ENCODE measurements around the gene FOXO3. TPM values are rescaled to one million over a fixed set of nuclear protein-coding genes. Genes with fewer than 3 reads are reported as not detected.
A peak's percentile ranks its signal among the peaks of the same experiment; 100 is the strongest.

FOXO3 gene
- total RNA-seq, 4 donors from 2014 or later = 34.3 to 61.1 (median 49.7) TPM

GRCh38 chr6:108640104-108640503 lies 79.4 kb downstream of the FOXO3 start:
- Histone ChIP-seq H3K9me3 (no peaks in the 10 kb centered on the region), H3K27ac (no peak overlapping the region), H3K27me3 (no peaks in the 10 kb centered on the region), H3K36me3 (no peaks in the 10 kb centered on the region), H3K4me1 (peaks cover 0 to 11% (median 3%) of the 10 kb centered on the region in 4 donors), H3K4me3 (no peak overlapping the region)
- DNase-seq = no peak
- TF ChIP-seq CTCF (IDR thresholded peaks at IDR 0.05) (no peak), POLR2A (IDR thresholded peaks at IDR 0.05) (no peak)

GRCh38 chr6:108643184-108643583 lies 82.5 kb downstream of the FOXO3 start:
- TF ChIP-seq POLR2A (IDR thresholded peaks at IDR 0.05) (no peak), CTCF (IDR thresholded peaks at IDR 0.05) (no peak)
- Histone ChIP-seq H3K9me3 (no peaks in the 10 kb centered on the region), H3K4me1 (no peaks in the 10 kb centered on the region), H3K27me3 (no peaks in the 10 kb centered on the region), H3K36me3 (peaks cover 0 to 6% (median 0%) of the 10 kb centered on the region in 3 donors), H3K4me3 (no peak overlapping the region), H3K27ac (no peak overlapping the region)
- no peak for DNase-seq

DNA sequence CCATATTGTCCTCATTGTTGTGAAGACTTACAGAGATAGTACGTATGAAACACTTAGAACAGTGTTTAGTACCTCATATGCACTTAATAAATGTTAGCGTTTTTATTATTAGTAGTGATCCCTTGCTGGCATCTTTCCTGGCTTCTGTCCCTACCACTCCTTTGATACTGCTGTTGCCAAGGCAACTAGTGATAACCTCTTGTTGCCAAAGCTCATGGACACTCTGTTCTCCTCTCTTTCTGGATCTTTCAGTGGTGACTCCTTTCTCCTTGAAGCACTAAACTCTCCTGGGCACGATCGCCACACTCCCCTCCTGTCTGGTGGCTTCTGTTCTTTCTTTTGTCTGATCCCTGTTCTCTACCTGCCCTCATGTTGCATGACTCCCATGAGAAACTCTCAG lies 83.5 kb downstream of the FOXO3 start:
- H3K27ac ChIP-seq = no peak overlapping the region
- DNase-seq = no peak

DNA sequence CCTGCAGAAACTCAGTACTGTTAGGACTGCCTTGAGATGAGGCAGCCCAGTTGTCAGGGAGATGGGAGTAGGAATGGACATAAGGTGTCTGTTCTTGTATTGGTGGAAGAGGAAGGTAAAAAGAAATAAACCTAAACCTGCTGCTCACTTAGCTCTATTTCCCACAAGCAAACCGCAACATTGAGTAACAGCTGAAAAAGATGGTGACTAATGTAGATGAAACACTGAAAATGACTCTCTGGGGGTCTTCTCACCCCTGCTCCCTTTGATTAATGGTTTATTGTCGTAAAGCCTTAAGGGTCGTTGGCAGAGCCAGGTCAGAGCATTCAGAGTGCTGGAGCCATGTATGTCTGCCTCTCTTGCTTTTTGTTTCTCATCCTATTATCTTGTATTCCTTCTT lies 87.5 kb downstream of the FOXO3 start:
- H3K4me1 ChIP-seq = peaks cover 0 to 13% (median 0%) of the 10 kb centered on the region in 4 donors
- no peak for DNase-seq
- peaks cover 0 to 10% (median 0%) of the 10 kb centered on the region in 3 donors for H3K36me3 ChIP-seq
- no peak for TF ChIP-seq CTCF (IDR thresholded peaks at IDR 0.05)
- TF ChIP-seq POLR2A (IDR thresholded peaks at IDR 0.05) = no peak
- H3K9me3 ChIP-seq = no peaks in the 10 kb centered on the region
- no peak overlapping the region for H3K4me3 ChIP-seq
- H3K27me3 ChIP-seq = no peaks in the 10 kb centered on the region
- no peak overlapping the region for H3K27ac ChIP-seq

More for the DNA sequence above, 83.5 kb downstream of the FOXO3 start:
- no peaks in the 10 kb centered on the region for H3K4me1 ChIP-seq
- H3K4me3 ChIP-seq = no peak overlapping the region
- H3K9me3 ChIP-seq = no peaks in the 10 kb centered on the region
- H3K36me3 ChIP-seq = peaks cover 0 to 10% (median 0%) of the 10 kb centered on the region in 3 donors
- H3K27me3 ChIP-seq = no peaks in the 10 kb centered on the region
- TF ChIP-seq POLR2A (IDR thresholded peaks at IDR 0.05) (no peak), CTCF (IDR thresholded peaks at IDR 0.05) (no peak)

GRCh38 chr6:108650325-108650724 lies 89.6 kb downstream of the FOXO3 start:
- Histone ChIP-seq H3K27ac (peak overlapping the region in 2 of 4 donors; percentile 32 to 72), H3K4me3 (no peak overlapping the region), H3K9me3 (no peaks in the 10 kb centered on the region), H3K36me3 (peaks cover 0 to 10% (median 0%) of the 10 kb centered on the region in 3 donors), H3K4me1 (peaks cover 0 to 33% (median 0%) of the 10 kb centered on the region in 4 donors), H3K27me3 (no peaks in the 10 kb centered on the region)
- TF ChIP-seq POLR2A (IDR thresholded peaks at IDR 0.05) (no peak), CTCF (IDR thresholded peaks at IDR 0.05) (no peak)
- DNase-seq = no peak

GRCh38 chr6:108650781-108651180 lies 90.1 kb downstream of the FOXO3 start:
- peaks cover 0 to 38% (median 0%) of the 10 kb centered on the region in 4 donors for H3K4me1 ChIP-seq
- TF ChIP-seq CTCF (IDR thresholded peaks at IDR 0.05) = no peak

More at GRCh38 chr6:108650781-108651180, 90.1 kb downstream of the FOXO3 start:
- DNase-seq = no peak
- Histone ChIP-seq H3K36me3 (peaks cover 0 to 10% (median 0%) of the 10 kb centered on the region in 3 donors), H3K27me3 (no peaks in the 10 kb centered on the region), H3K4me3 (no peak overlapping the region), H3K9me3 (no peaks in the 10 kb centered on the region), H3K27ac (peak overlapping the region in 3 of 4 donors; percentile 32 to 72 (median 58))
